Thyroid gland (tissue), 4 donors: Measurements from ENCODE around the gene CRIM1. TPM values are rescaled to one million over a fixed set of nuclear protein-coding genes. Genes with fewer than 3 reads are reported as not detected.

Experiments
- DNase-seq, 2 donors: peaks; one replicate each; pipeline ENCODE4 v3.0.0-alpha.2; 2019
- H3K27ac ChIP-seq, 3 donors: fragments of 200-600 bp; sonication (generic); 1 replicate in 2 of 3; 2 replicates in 1 of 3; pipeline ENCODE4 v1.5.1; 2016 to 2019; ENCODE audit warnings: mild to moderate bottlenecking in 1 of 3, moderate library complexity in 1 of 3
- H3K27me3 ChIP-seq: fragments of 200-600 bp; sonication (generic); one replicate; pipeline ENCODE4 v1.5.1; 2019
- H3K36me3 ChIP-seq, 2 donors: fragments of 200-600 bp; sonication (generic); one replicate each; pipeline ENCODE4 v1.5.1; 2016 to 2019
- H3K4me1 ChIP-seq, 2 donors: fragments of 200-600 bp; sonication (generic); one replicate each; pipeline ENCODE4 v1.5.1; 2017 to 2019
- H3K4me3 ChIP-seq, 3 donors: fragments of 200-600 bp; sonication (generic); replicated peaks in 1 of 3; 1 replicate in 2 of 3; 2 replicates in 1 of 3; pipeline ENCODE4 v1.5.1; 2016; ENCODE audit warnings: mild to moderate bottlenecking in 1 of 3
- H3K9me3 ChIP-seq: fragments of 200-600 bp; sonication (generic); one replicate; pipeline ENCODE4 v1.5.1; 2017
- POLR2A ChIP-seq, 2 donors: fragments of 450-650 bp; IDR thresholded peaks; one replicate each; pipeline ENCODE4 v1.6.1; 2017; ENCODE audit warnings: antibody characterized with exemption in 2 of 2, mild to moderate bottlenecking in 2 of 2, moderate library complexity in 1 of 2
- WGBS, 2 donors: methylation state at CpG; one replicate each; pipeline ENCODE4 v1.1.5; 2017; 5-methylcytosine and 5-hydroxymethylcytosine counted together
- intact Hi-C: fragments of 100-400 bp; cut with DNase I; formaldehyde crosslinking; loops from one replicate; pipeline ENCODE4 v1.15.1; 2023
- total RNA-seq, 4 donors: library from RNA; depleted of rRNA; stranded (reverse); fragments of >200 nt; gene quantifications; one replicate each; pipeline ENCODE4 v1.2.3, GENCODE V29; 2016
- TF ChIP-seq, protein P1 (sequence below), 6 experiments: fragments of 200-600 bp in 3 of 6; fragments of 450-650 bp in 3 of 6; sonication (generic) in 3 of 6; IDR thresholded peaks; one replicate each; pipeline ENCODE4 v1.5.1; 2016 to 2019; ENCODE audit warnings: antibody characterized with exemption in 6 of 6, mild to moderate bottlenecking in 2 of 6, inconsistent platforms in 1 of 6, moderate library complexity in 1 of 6

Gene CRIM1
- total RNA-seq, 4 donors from 2014 or later = 49.5 to 104 (median 71.5) TPM

DNA sequence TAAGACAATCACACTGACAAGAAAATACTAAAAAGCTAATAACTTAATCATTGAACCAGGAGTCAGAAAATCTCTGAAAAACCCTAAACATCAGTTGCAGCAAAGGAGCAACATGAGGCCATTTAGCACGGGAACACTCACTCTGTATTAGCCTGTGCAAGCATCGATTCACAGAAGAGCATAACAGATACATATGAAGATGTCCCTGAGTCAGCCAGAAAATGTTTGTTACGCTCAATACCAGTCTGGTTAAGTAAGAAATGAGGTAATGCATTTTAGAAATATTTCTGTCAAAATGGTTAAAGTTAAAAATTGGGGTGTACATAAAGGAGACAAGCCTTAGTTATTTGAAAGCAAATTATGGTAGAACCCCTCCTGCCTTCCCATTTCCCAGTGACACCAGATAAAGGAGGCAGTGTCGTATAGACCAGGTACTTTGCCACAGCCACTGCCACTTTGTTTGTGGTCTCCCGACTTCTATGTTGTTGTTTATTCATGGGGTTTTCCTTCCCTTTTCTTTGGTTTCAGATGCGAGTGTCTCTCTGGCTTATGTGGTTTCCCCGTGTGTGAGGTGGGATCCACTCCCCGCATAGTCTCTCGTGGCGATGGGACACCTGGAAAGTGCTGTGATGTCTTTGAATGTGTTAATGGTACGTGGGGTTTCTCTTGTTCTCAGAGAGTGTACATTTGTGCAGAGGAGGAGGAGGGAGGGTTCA, 108.6 kb downstream of the CRIM1 start:
- no peak for DNase-seq
- Histone ChIP-seq H3K27ac (no peak overlapping the region), H3K4me3 (no peak overlapping the region), H3K9me3 (no peaks in the 10 kb centered on the region), H3K4me1 (peaks cover 24 to 38% of the 10 kb centered on the region in 2 donors), H3K27me3 (no peaks in the 10 kb centered on the region), H3K36me3 (no peaks in the 10 kb centered on the region)
- no peak for TF ChIP-seq POLR2A (IDR thresholded peaks at IDR 0.05)
- TF ChIP-seq, protein P1, sequence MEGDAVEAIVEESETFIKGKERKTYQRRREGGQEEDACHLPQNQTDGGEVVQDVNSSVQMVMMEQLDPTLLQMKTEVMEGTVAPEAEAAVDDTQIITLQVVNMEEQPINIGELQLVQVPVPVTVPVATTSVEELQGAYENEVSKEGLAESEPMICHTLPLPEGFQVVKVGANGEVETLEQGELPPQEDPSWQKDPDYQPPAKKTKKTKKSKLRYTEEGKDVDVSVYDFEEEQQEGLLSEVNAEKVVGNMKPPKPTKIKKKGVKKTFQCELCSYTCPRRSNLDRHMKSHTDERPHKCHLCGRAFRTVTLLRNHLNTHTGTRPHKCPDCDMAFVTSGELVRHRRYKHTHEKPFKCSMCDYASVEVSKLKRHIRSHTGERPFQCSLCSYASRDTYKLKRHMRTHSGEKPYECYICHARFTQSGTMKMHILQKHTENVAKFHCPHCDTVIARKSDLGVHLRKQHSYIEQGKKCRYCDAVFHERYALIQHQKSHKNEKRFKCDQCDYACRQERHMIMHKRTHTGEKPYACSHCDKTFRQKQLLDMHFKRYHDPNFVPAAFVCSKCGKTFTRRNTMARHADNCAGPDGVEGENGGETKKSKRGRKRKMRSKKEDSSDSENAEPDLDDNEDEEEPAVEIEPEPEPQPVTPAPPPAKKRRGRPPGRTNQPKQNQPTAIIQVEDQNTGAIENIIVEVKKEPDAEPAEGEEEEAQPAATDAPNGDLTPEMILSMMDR (IDR thresholded peaks at IDR 0.05) = no peak
- intact Hi-C loops = loop anchor here (5.0 kb wide), 1 partner anchor 97 kb away; no protein-coding TSS in a partner anchor
- 95% methylated on average over 11 of the region's 11 CpGs for WGBS, 2 donors

GRCh38 chr2:36466135-36466534, 110.6 kb downstream of the CRIM1 start:
- H3K27ac ChIP-seq = no peak overlapping the region
- H3K4me1 ChIP-seq = peaks cover 10 to 27% of the 10 kb centered on the region in 2 donors
- no peak for DNase-seq
- no peaks in the 10 kb centered on the region for H3K9me3 ChIP-seq
- H3K27me3 ChIP-seq = no peaks in the 10 kb centered on the region
- no peak overlapping the region for H3K4me3 ChIP-seq
- no peaks in the 10 kb centered on the region for H3K36me3 ChIP-seq
- TF ChIP-seq, protein P1 (IDR thresholded peaks at IDR 0.05) = no peak
- TF ChIP-seq POLR2A (IDR thresholded peaks at IDR 0.05) = no peak
- intact Hi-C loops = no loop called here
- 90 to 96% methylated on average over 4 of the region's 4 CpGs for WGBS, 2 donors

DNA sequence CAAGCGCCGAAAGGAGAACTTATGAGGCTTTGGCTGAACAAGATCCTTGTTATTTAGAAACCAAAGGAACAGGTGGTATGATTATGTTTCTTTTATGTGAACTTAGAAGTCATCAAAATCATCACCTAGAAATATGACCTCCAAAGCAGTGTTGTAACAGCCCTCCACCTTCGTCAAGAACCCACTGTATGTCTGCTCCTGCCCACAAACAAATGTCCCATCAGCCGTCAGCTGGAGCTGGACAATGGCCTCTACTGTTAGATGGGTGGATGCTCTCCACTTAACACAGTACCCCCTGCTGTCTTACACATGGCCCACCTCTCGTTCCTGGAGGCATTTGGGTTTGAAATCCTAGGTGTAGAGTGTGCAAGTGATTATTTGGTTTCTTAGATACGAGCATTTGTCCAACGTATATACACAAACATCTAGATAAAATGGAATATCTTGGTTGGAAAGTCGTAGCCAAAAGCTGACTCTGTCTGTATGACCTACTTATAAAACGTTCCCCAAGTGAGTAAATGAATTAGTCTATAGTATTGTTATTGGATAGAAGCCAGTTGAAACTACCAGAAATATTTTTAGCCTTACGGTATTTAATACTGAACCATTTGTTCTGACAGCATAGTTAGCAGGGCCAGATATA, 113.0 kb downstream of the CRIM1 start:
- Histone ChIP-seq H3K27ac (no peak overlapping the region), H3K4me3 (no peak overlapping the region), H3K4me1 (peaks cover 0 to 9% of the 10 kb centered on the region in 2 donors), H3K9me3 (no peaks in the 10 kb centered on the region), H3K27me3 (no peaks in the 10 kb centered on the region), H3K36me3 (no peaks in the 10 kb centered on the region)
- TF ChIP-seq, protein P1 (IDR thresholded peaks at IDR 0.05) = no peak
- TF ChIP-seq POLR2A (IDR thresholded peaks at IDR 0.05) = no peak
- intact Hi-C loops = no loop called here
- no peak for DNase-seq
- 92% methylated on average over 10 of the region's 10 CpGs for WGBS, 2 donors

DNA sequence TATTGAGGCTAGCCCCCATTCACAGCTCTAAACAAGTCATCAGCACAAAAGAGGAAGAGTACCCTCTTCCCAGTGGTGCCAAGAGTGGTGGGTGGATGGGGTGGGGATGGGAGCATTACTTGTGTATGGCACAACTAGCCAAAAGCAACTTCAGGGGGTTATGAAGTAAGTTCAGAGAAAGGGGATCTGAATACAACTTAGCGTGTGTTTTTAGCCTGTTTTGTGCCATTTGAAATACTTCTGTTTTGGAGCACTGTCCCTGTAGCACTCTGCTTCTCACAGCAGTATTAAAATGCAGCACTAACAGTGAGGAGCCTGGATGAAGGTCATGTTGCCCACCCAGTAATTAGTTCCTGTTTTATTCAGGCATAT, 113.5 kb downstream of the CRIM1 start:
- Histone ChIP-seq H3K4me1 (peaks cover 0 to 9% of the 10 kb centered on the region in 2 donors), H3K36me3 (no peaks in the 10 kb centered on the region), H3K9me3 (no peaks in the 10 kb centered on the region), H3K27ac (no peak overlapping the region), H3K27me3 (no peaks in the 10 kb centered on the region), H3K4me3 (no peak overlapping the region)
- 86 to 92% methylated on average over 1 of the region's 1 CpG for WGBS, 2 donors
- TF ChIP-seq, protein P1 (IDR thresholded peaks at IDR 0.05) = no peak
- TF ChIP-seq POLR2A (IDR thresholded peaks at IDR 0.05) = no peak
- intact Hi-C loops = no loop called here
- DNase-seq = no peak

DNA sequence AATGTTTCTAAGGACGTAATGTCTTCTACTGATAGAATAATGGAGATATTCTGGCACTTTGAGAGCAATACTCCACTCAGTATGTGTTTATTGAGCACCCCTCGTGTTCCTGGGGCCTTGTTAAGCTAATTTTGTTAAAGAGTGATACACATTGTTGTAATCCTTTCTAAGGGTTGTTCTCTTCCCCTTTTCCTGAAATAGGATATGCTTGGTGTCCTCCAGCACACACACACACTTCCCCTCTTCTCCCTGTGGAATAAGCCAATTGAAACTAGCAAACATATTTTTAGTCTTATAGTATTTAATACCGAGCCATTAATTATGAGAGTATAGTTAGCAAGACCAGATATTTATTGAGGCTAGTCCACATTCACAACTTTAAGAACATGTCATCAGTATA, 114.1 kb downstream of the CRIM1 start:
- no peaks in the 10 kb centered on the region for H3K27me3 ChIP-seq
- 68 to 70% methylated on average over 3 of the region's 3 CpGs for WGBS, 2 donors
- no peaks in the 10 kb centered on the region for H3K36me3 ChIP-seq
- no peaks in the 10 kb centered on the region for H3K9me3 ChIP-seq
- H3K4me3 ChIP-seq = no peak overlapping the region
- H3K4me1 ChIP-seq = peaks cover 0 to 9% of the 10 kb centered on the region in 2 donors
- TF ChIP-seq, protein P1 (IDR thresholded peaks at IDR 0.05) = no peak
- TF ChIP-seq POLR2A (IDR thresholded peaks at IDR 0.05) = no peak
- DNase-seq = no peak
- no peak overlapping the region for H3K27ac ChIP-seq
- intact Hi-C loops = no loop called here
